K562 (cell line): Measurements from ENCODE around the gene HPX. TPM values are rescaled to one million over a fixed set of nuclear protein-coding genes. Genes with fewer than 3 reads are reported as not detected.

Source experiments
- AFF4 ChIP-seq: sonication (generic); formaldehyde crosslinking; IDR thresholded peaks from 2 replicates; pipeline ENCODE4 v1.8.0; 2023; ENCODE audit warnings: mild to moderate bottlenecking, missing genetic modification reagents
- CBFB ChIP-seq: sonication (generic); formaldehyde crosslinking; IDR thresholded peaks from 2 replicates; pipeline ENCODE4 v1.4.0; 2020; ENCODE audit warnings: mild to moderate bottlenecking, missing genetic modification reagents
- CBX1 ChIP-seq: sonication (generic); IDR thresholded peaks from 2 replicates; pipeline ENCODE4 v1.6.1; 2016; ENCODE audit warnings: antibody characterized with exemption, low read depth, mild to moderate bottlenecking
- ESRRA ChIP-seq: fragments of 450-650 bp; IDR thresholded peaks from 2 replicates; pipeline ENCODE4 v1.6.1; 2014; ENCODE audit warnings: low read depth, mild to moderate bottlenecking, moderate library complexity, borderline replicate concordance
- ETS2 ChIP-seq: IDR thresholded peaks from 2 replicates; pipeline ENCODE4 v1.6.1; 2016; ENCODE audit warnings: borderline replicate concordance, missing genetic modification characterization, mild to moderate bottlenecking, moderate library complexity, missing compliant biosample characterization; ENCODE audit not compliant: poor library complexity, severe bottlenecking
- FOXJ3 ChIP-seq: sonication (generic); formaldehyde crosslinking; IDR thresholded peaks from 2 replicates; pipeline ENCODE4 v1.4.0; 2020; ENCODE audit warnings: mild to moderate bottlenecking, missing genetic modification reagents
- HNRNPUL1 ChIP-seq: fragments of 200-400 bp; formaldehyde crosslinking; IDR thresholded peaks from 2 replicates; pipeline ENCODE4 v1.6.1; 2017; ENCODE audit warnings: low read length
- L3MBTL2 ChIP-seq: fragments of 450-650 bp; IDR thresholded peaks from 2 replicates; pipeline ENCODE4 v1.6.1; 2016; ENCODE audit warnings: mild to moderate bottlenecking, moderate library complexity
- MECOM ChIP-seq: fragments of 250-450 bp; sonication (Bioruptor Pico); IDR thresholded peaks from 2 replicates; pipeline ENCODE4 v1.8.0; 2022; ENCODE audit warnings: inconsistent platforms
- MTF1 ChIP-seq: fragments of 250-450 bp; sonication (Bioruptor Pico); IDR thresholded peaks from 2 replicates; pipeline ENCODE4 v1.9.0; 2021; ENCODE audit warnings: moderate library complexity, mild to moderate bottlenecking, inconsistent platforms, borderline replicate concordance
- NFE2 ChIP-seq: IDR thresholded peaks from 2 replicates; pipeline ENCODE4 v1.6.1; 2014; ENCODE audit warnings: antibody characterized with exemption, low read depth
- PHB ChIP-seq: fragments of 250-450 bp; sonication (Bioruptor Pico); IDR thresholded peaks from 2 replicates; pipeline ENCODE4 v1.5.0; 2021
- SIN3A ChIP-seq, 2 experiments: fragments of 150-350 bp in 1 of 2; IDR thresholded peaks; 2 replicates each; pipeline ENCODE4 v1.6.1; 2011 to 2016; ENCODE audit warnings: borderline replicate concordance in 2 of 2, low read depth in 2 of 2, low read length in 2 of 2, mild to moderate bottlenecking in 2 of 2, moderate library complexity in 2 of 2; ENCODE audit not compliant: control insufficient read depth in 1 of 2
- SMARCB1 ChIP-seq: IDR thresholded peaks from 2 replicates; pipeline ENCODE4 v1.6.1; 2011; ENCODE audit warnings: improper control_type of control experiment, low read depth; ENCODE audit not compliant: insufficient read length
- SRF ChIP-seq, 2 experiments: fragments of 250-450, 450-650 bp in 1 of 2; sonication (Bioruptor Pico) in 1 of 2; sonication (generic) in 1 of 2; formaldehyde crosslinking; IDR thresholded peaks; 2 replicates each; pipeline versions ENCODE4 v1.5.0 to v1.5.1; 2020 to 2022; ENCODE audit warnings: mild to moderate bottlenecking in 1 of 2, missing genetic modification reagents in 1 of 2
- SRSF9 ChIP-seq: fragments of 200-400 bp; formaldehyde crosslinking; IDR thresholded peaks from 2 replicates; pipeline ENCODE4 v1.6.1; 2017; ENCODE audit warnings: low read depth, low read length, borderline replicate concordance
- ZC3H4 ChIP-seq: sonication (generic); formaldehyde crosslinking; IDR thresholded peaks from 2 replicates; pipeline ENCODE4 v1.9.0; 2021; ENCODE audit warnings: missing genetic modification reagents, borderline replicate concordance
- ZFX ChIP-seq: sonication (generic); formaldehyde crosslinking; IDR thresholded peaks from 2 replicates; pipeline ENCODE4 v1.8.0; 2022; ENCODE audit warnings: mild to moderate bottlenecking, missing genetic modification reagents, moderate library complexity
- ZKSCAN3 ChIP-seq: fragments of 250-450 bp; sonication (Bioruptor Pico); IDR thresholded peaks from 2 replicates; pipeline ENCODE4 v1.4.0; 2020
- ZNF445 ChIP-seq: fragments of 250-450 bp; sonication (Bioruptor Pico); IDR thresholded peaks from 2 replicates; pipeline ENCODE4 v1.4.0; 2020; ENCODE audit warnings: low read depth, mild to moderate bottlenecking, moderate library complexity
- ZNF449 ChIP-seq: fragments of 250-450 bp; sonication (Bioruptor Pico); IDR thresholded peaks from 2 replicates; pipeline ENCODE4 v1.8.0; 2022; ENCODE audit warnings: moderate library complexity, mild to moderate bottlenecking, inconsistent platforms
- polyA plus RNA-seq, 8 experiments: library from polyadenylated mRNA; depleted of rRNA in 4 of 8; stranded (reverse) in 5 of 8; unstranded in 3 of 8; fragments of >200 nt; fragmentation: Nextera tagmentation in 2 of 8; fragmentation: Illumina TruSeq in 1 of 8; extraction: Ambion mirVana in 2 of 8; extraction: Trizol in 1 of 8; gene quantifications; 2 replicates each; pipeline versions ENCODE4 v1.2.1 to v1.2.3, GENCODE V29; 2011 to 2014; ENCODE audit warnings: inconsistent platforms in 1 of 8, missing spikeins in 1 of 8
- total RNA-seq, 7 experiments: library from RNA; depleted of rRNA in 6 of 7; stranded (reverse); fragments of >200 nt in 6 of 7; fragmentation: Illumina TruSeq in 2 of 7; extraction: Trizol in 2 of 7; gene quantifications; 2 replicates each; pipeline versions ENCODE4 v1.2.1 to v1.2.3, GENCODE V29; 2011 to 2021; ENCODE audit warnings: low replicate concordance in 1 of 7

The HPX gene
- total and polyA plus RNA-seq, 9 of the 15 experiments (the other 6 are each of a cell fraction or from before 2014, with no cell fraction given): 0.12 to 1.2 (median 0.49) TPM; not detected in 1

GRCh38 chr11:6474413-6474792, 33.6 kb upstream of the HPX start (continued):
- 0 out of 2 replicates have a peak, but pooled peaks have one; percentile 36 for TF ChIP-seq AFF4
- no peak for TF ChIP-seq ETS2
- TF ChIP-seq CBFB (CRISPR knock-in tag): no peak
- TF ChIP-seq SMARCB1: no peak
- TF ChIP-seq SIN3A (IDR thresholded peaks at IDR 0.05; ENCODE audit: borderline replicate concordance in 2 of 2, control insufficient read depth in 1 of 2, low read depth in 2 of 2, low read length in 2 of 2): no peak
- no peak for TF ChIP-seq PHB
- TF ChIP-seq MECOM (CRISPR knock-in tag): 0 out of 2 replicates have a peak, but pooled peaks have one; percentile 21
- TF ChIP-seq L3MBTL2: no peak
- TF ChIP-seq ESRRA: no peak
- TF ChIP-seq SRSF9: no peak
- no peak for TF ChIP-seq ZKSCAN3 (CRISPR knock-in tag)
- no peak for TF ChIP-seq FOXJ3
- TF ChIP-seq NFE2: no peak
- no peak for TF ChIP-seq SRF (CRISPR knock-in tag; IDR thresholded peaks at IDR 0.05)
- TF ChIP-seq MTF1 (CRISPR knock-in tag): no peak
- TF ChIP-seq ZFX (CRISPR knock-in tag): no peak
- no peak for TF ChIP-seq CBX1
- no peak for TF ChIP-seq ZC3H4 (CRISPR knock-in tag)
- TF ChIP-seq ZNF449: no peak
- no peak for TF ChIP-seq HNRNPUL1
- TF ChIP-seq ZNF445: no peak
